ENCODE measurements around the gene BCL7B. TPM values are rescaled to one million over a fixed set of nuclear protein-coding genes. Genes with fewer than 3 reads are reported as not detected.

Gene BCL7B
- total RNA-seq (2021; ENCODE audit: unreplicated experiment) (95.4 TPM), Bru-seq, nascent RNA (percentile 85 among the genes with signal in this experiment), BruChase-seq, experiment 1, labeled RNA remaining after a 2-hour chase (percentile 80 among the genes with signal in this experiment), BruChase-seq, experiment 2, labeled RNA remaining after a 6-hour chase (percentile 87 among the genes with signal in this experiment)
- 89.8 TPM for polyA plus RNA-seq (2012; ENCODE audit: insufficient read length)
- long read RNA-seq, transcript BCL7B-205 (5 exons, 887 nt): minor isoform, 24 of 211 reads
- long read RNA-seq, transcript BCL7B-206 (7 exons, 985 nt): minor isoform, 6 of 211 reads
- long read RNA-seq, transcript BCL7B-202 (5 exons, 1,458 nt): minor isoform, 8 of 211 reads
- long read RNA-seq, transcript BCL7B-201 (6 exons, 1,975 nt): major isoform, 128 of 211 reads
- long read RNA-seq, partial matches to known transcripts: 12 of 211 reads
- long read RNA-seq, other reads (novel, unspliced or antisense): 27 of 211 reads

DNA sequence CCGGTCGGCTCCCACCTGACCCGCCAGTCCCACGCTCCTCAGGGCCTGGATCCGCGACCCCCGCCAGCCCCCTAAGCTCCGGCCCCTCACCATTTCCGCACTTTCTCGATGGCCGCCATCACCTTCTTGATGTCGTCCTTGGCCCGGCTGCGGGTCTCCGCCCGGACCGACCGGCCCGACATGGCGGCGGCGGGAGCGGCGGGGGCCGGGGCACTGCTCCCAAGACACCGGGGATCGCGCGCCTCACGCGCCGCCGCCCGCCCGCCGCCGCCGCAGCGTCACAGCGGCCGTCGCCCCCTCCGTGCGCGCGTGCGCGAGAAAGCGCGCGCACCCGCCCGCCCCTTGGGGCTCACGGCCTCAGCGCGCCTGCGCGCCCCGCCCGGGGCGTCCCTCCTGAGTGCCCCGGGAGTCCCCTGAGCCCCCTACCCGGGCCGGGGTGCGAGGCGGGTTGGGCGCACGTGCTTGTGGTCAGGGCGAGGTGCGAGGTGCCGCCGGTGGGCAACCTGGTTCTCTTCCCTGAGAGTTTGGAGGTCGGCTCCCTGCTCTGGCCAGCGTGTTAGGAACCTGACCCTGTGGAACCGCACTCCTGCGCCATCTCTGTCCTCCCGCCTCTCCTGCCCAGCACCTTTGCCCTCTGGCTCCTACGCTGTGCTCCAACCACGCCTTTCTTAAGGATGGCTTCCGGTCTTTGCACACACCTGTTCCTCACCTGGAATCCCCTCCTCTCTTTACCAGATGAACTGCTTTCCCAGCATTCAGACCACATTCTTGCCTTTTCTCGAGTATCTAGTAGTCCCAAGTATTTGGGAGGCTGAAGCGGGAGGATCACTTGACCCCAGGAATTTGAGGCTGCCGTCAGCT is at the start of gene BCL7B:
TSS of gene BCL7B (minus strand) at position 294 of the 861 bp plus-strand sequence. CDS start at position 182, 112 bp downstream.
- ATAC-seq: peak; percentile 83
- ChIA-PET POLR2A (interaction anchor here (0.5 to 1.1 kb wide), 5 partner anchors 9 to 115 kb away, joined by 3 to 7 read pairs (median 4); partner anchors contain the start of gene BAZ1B), CTCF (no interaction called here)
- Histone ChIP-seq H3K4me3 (ENCODE audit: low read depth in 2 of 2, low read length in 2 of 2) (peak within 1 kb of the TSS; percentile 57 to 99), H3K27me3 (ENCODE audit: control insufficient read depth, insufficient read depth, low read length) (no peaks in the 10 kb centered on the region), H3K9me3 (ENCODE audit: control insufficient read depth, insufficient read depth, low read depth, low read length) (no peaks in the 10 kb centered on the region), H3K4me1 (ENCODE audit: control insufficient read depth, insufficient read depth, low read length) (peaks cover 11% of the 10 kb centered on the region), H3K27ac (ENCODE audit: low read length) (peak within 1 kb of the TSS; percentile 73), H3K36me3 (ENCODE audit: control insufficient read depth, insufficient read depth, low read length) (no peaks in the 10 kb centered on the region)
- no TSS peak for BruUV-seq (replicated peaks)
- TF ChIP-seq, protein P1, sequence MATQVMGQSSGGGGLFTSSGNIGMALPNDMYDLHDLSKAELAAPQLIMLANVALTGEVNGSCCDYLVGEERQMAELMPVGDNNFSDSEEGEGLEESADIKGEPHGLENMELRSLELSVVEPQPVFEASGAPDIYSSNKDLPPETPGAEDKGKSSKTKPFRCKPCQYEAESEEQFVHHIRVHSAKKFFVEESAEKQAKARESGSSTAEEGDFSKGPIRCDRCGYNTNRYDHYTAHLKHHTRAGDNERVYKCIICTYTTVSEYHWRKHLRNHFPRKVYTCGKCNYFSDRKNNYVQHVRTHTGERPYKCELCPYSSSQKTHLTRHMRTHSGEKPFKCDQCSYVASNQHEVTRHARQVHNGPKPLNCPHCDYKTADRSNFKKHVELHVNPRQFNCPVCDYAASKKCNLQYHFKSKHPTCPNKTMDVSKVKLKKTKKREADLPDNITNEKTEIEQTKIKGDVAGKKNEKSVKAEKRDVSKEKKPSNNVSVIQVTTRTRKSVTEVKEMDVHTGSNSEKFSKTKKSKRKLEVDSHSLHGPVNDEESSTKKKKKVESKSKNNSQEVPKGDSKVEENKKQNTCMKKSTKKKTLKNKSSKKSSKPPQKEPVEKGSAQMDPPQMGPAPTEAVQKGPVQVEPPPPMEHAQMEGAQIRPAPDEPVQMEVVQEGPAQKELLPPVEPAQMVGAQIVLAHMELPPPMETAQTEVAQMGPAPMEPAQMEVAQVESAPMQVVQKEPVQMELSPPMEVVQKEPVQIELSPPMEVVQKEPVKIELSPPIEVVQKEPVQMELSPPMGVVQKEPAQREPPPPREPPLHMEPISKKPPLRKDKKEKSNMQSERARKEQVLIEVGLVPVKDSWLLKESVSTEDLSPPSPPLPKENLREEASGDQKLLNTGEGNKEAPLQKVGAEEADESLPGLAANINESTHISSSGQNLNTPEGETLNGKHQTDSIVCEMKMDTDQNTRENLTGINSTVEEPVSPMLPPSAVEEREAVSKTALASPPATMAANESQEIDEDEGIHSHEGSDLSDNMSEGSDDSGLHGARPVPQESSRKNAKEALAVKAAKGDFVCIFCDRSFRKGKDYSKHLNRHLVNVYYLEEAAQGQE (IDR thresholded peaks at IDR 0.05; ENCODE audit: insufficient read depth in 1 of 2, low read depth in 2 of 2, low read length in 1 of 2): 0 out of 4 replicates have a peak, but pooled peaks of 1 of the 2 experiments have one; percentile 30
- TF ChIP-seq SIN3A (IDR thresholded peaks at IDR 0.05; ENCODE audit: borderline replicate concordance, insufficient read depth, low read depth, low read length): no peak; the same call in 1 of the 2 replicates
- 0 out of 2 replicates have a peak, but pooled peaks have one; percentile 18 for TF ChIP-seq TCF7L2 (IDR thresholded peaks at IDR 0.05; ENCODE audit: low read depth, low read length)
- TF ChIP-seq POLR2AphosphoS5 (IDR thresholded peaks at IDR 0.05; ENCODE audit: low read depth, low read length): peak; percentile 86
- TF ChIP-seq, protein P2, sequence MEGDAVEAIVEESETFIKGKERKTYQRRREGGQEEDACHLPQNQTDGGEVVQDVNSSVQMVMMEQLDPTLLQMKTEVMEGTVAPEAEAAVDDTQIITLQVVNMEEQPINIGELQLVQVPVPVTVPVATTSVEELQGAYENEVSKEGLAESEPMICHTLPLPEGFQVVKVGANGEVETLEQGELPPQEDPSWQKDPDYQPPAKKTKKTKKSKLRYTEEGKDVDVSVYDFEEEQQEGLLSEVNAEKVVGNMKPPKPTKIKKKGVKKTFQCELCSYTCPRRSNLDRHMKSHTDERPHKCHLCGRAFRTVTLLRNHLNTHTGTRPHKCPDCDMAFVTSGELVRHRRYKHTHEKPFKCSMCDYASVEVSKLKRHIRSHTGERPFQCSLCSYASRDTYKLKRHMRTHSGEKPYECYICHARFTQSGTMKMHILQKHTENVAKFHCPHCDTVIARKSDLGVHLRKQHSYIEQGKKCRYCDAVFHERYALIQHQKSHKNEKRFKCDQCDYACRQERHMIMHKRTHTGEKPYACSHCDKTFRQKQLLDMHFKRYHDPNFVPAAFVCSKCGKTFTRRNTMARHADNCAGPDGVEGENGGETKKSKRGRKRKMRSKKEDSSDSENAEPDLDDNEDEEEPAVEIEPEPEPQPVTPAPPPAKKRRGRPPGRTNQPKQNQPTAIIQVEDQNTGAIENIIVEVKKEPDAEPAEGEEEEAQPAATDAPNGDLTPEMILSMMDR (IDR thresholded peaks at IDR 0.05): no peak
- in situ Hi-C loops (cut with HindIII; ENCODE audit: low pct_unique_long_range_greater_than_20kb, low sequenced_read_pairs) (no loop called here), intact Hi-C loops (cut with micrococcal nuclease; ENCODE audit: unreplicated experiment) (loop anchor here (5.0 kb wide), 1 partner anchor 35 kb away; the partner anchor contains the start of gene BAZ1B)
- peak; percentile 54 for DNase-seq (ENCODE audit: low read depth, low spot score)

- in situ Hi-C loops (cut with HindIII; ENCODE audit: low pct_unique_long_range_greater_than_20kb, low sequenced_read_pairs) (no loop called here), intact Hi-C loops (cut with micrococcal nuclease; ENCODE audit: unreplicated experiment) (loop anchor here (5.0 kb wide), 2 partner anchors 62 to 122 kb away; partner anchors contain the start of gene VPS37D)
- H3K4me1 ChIP-seq (ENCODE audit: control insufficient read depth, insufficient read depth, low read length): no peaks in the 10 kb centered on the region; the same call in 1 of the 2 replicates
- DNase-seq (ENCODE audit: low read depth, low spot score): no peak
- H3K4me3 ChIP-seq (ENCODE audit: low read depth in 2 of 2, low read length in 2 of 2): no peak overlapping the region
- H3K27ac ChIP-seq (ENCODE audit: low read length): no peak overlapping the region
- BruUV-seq (replicated peaks): no TSS peak
- H3K36me3 ChIP-seq (ENCODE audit: control insufficient read depth, insufficient read depth, low read length): no peaks in the 10 kb centered on the region
- TF ChIP-seq, protein P2 (IDR thresholded peaks at IDR 0.05): no peak
- TF ChIP-seq POLR2AphosphoS5 (IDR thresholded peaks at IDR 0.05; ENCODE audit: low read depth, low read length) (no peak), SIN3A (IDR thresholded peaks at IDR 0.05; ENCODE audit: borderline replicate concordance, insufficient read depth, low read depth, low read length) (no peak), TCF7L2 (IDR thresholded peaks at IDR 0.05; ENCODE audit: low read depth, low read length) (no peak)
- TF ChIP-seq, protein P1 (IDR thresholded peaks at IDR 0.05; ENCODE audit: insufficient read depth in 1 of 2, low read depth in 2 of 2, low read length in 1 of 2): no peak
- ChIA-PET POLR2A (interaction anchor here (0.6 kb wide), 2 partner anchors 41 to 124 kb away, joined by 3 to 6 read pairs; no protein-coding TSS in a partner anchor), CTCF (no interaction called here)
- H3K27me3 ChIP-seq (ENCODE audit: control insufficient read depth, insufficient read depth, low read length): no peaks in the 10 kb centered on the region
- H3K9me3 ChIP-seq (ENCODE audit: control insufficient read depth, insufficient read depth, low read depth, low read length): no peaks in the 10 kb centered on the region
- ATAC-seq: no peak
Measured at GRCh38 chr7:73605601-73606220, 48.2 kb upstream of the BCL7B start.

Data from Panc1 (cell line).